Sciatic nerve (tissue), 2 donors: Measurements from ENCODE around the gene ARF1. TPM values are rescaled to one million over a fixed set of nuclear protein-coding genes. Genes with fewer than 3 reads are reported as not detected.

Experiments used
- ATAC-seq: fragments of 200-7000 bp; cut with Tn5 transposase; one replicate; pipeline ENCODE4 v1.9.1; 2020; ENCODE audit warnings: mild to moderate bottlenecking, moderate library complexity
- DNase-seq: peaks from one replicate; pipeline ENCODE4 v3.0.0-alpha.2; 2020; ENCODE audit warnings: low spot score
- intact Hi-C: fragments of 100-400 bp; cut with DNase I; formaldehyde crosslinking; loops from one replicate; pipeline ENCODE4 v1.14.2; 2022
- total RNA-seq: library from RNA; stranded (reverse); fragmentation: NEBNext Ultra II Directional; extraction: Animal tissue kit (Norgen Biotek cat#: 25700); gene quantifications from one replicate; pipeline ENCODE4 v1.2.1, GENCODE V29; 2021
- donor health status: DM: no; HTN: no; CAD: no.
- donor health status: DM: no; HTN: no; CAD: no.

The ARF1 gene
- total RNA-seq, 1 donor from 2014 or later = 251 TPM

DNA sequence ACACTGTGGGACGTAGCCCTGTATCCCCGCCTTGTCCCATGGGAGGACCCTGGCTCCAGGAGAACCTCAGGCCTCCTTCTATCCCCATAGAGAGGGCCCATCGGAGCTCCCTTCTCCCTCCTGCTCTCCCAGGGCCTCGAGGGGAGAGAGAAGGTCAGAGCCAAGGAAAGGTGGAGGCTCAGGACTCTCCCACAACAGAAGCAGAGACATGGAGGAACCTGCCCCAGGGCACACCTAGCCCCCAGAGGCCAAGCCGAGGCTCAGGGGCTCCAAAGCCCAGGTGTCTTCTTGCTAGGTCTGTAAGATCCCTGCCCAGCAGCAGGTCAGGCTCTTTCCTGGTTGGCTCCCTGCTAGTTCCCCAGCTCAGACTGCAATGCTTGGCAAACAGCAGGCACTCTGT lies 34.4 kb upstream of the ARF1 start:
- intact Hi-C loops = no loop called here
- DNase-seq = no peak
- no peak for ATAC-seq

DNA sequence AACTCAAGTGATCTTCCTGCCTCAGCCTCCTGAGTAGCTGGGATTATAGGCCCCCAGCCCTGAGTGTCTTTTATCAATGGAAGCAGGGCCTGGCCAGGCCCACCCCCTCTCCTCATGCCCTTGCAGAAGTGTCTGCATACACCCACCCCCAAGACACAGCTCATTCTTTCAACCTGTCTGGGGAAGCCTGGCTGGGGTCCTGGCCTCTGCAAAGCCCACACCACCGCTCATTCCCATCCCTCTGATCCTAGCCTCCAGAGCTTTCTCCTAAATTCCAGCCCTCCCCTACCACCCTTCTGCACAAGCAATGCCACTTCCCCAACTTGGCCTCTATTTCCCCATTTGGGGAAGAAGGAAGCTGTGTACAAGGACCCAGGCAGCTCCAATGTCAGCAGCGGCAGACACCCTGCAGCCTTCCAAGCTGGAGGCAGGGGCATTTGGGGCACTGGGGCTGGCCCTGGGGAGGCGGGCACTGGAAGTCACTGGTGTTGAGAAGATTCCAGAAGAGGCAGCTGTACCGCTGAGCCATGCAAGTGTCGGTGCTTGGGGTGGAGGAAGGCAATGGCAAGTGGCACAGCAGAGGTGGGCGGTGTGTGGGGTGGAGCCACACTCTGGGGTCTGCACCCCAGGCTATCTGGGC lies 33.7 kb upstream of the ARF1 start:
- ATAC-seq (no peak), DNase-seq (no peak)
- intact Hi-C loops = no loop called here

DNA sequence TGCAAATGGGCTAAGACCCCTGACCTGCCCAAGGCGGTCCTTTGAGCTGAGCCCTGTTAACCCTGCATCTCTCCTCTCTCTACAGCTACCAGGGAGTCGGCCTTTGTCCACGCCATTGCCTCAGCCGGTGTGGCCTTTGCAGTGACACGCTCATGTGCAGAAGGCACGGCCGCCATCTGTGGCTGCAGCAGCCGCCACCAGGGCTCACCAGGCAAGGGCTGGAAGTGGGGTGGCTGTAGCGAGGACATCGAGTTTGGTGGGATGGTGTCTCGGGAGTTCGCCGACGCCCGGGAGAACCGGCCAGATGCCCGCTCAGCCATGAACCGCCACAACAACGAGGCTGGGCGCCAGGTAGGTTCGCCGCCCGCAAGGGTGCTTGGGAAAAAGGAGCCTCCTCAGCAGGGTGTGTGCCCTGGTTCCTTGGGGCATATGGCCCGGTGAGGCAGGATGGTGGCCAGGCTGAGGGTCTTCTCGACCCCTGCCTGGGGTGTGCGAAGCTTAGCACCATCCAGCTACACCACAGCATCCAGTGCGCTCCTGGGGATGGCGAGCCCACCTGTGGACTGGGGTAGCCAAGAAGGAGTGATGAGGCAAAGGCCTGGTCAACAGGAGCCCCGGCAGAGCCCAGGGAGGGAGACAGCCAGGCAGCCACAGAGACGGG lies 31.8 kb upstream of the ARF1 start:
- DNase-seq (no peak), ATAC-seq (no peak)
- intact Hi-C loops = no loop called here

DNA sequence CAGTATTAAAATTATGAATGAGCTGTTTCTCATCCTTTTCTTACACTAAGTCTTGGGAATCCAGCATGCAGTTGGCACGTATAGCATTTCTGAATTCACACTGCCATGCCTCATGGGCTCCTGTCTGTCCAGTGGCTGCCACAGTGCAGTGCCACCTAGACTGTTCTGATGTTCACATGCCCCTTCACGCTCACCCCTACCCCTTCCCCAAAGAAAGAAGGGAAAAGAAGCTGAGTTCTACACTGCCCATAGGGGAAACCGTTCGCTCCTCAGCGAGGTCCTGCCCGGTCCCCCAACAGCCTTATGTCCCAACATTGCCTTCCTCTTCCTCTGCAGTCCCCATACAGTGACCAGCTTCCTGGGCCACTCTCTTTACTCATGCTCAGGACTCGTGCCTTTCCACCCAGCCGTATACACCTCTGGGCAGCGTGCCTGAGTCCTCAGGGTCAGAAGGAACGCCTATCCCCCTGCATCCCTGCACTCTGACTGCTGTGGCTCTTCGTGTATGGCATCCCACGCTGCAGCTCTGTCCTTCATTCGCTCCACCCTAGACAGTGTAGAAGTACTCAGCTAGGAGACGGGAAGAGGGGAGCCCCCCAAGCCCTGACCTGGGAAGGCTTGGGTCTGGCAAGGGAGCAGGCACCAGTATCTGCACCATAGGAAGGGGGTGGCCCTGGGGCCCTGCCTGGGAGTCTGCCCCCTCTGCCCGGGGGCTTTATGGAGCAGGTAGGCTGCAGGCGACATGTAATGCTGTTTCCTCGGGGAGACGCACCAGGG lies 24.1 kb upstream of the ARF1 start:
- ATAC-seq = no peak
- intact Hi-C loops = no loop called here
- DNase-seq = peak; percentile 44

DNA sequence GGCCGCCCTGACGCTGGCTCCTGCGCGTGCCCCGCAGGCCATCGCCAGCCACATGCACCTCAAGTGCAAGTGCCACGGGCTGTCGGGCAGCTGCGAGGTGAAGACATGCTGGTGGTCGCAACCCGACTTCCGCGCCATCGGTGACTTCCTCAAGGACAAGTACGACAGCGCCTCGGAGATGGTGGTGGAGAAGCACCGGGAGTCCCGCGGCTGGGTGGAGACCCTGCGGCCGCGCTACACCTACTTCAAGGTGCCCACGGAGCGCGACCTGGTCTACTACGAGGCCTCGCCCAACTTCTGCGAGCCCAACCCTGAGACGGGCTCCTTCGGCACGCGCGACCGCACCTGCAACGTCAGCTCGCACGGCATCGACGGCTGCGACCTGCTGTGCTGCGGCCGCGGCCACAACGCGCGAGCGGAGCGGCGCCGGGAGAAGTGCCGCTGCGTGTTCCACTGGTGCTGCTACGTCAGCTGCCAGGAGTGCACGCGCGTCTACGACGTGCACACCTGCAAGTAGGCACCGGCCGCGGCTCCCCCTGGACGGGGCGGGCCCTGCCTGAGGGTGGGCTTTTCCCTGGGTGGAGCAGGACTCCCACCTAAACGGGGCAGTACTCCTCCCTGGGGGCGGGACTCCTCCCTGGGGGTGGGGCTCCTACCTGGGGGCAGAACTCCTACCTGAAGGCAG lies 23.4 kb upstream of the ARF1 start:
- intact Hi-C loops = no loop called here
- ATAC-seq (no peak), DNase-seq (peak; percentile 59)

DNA sequence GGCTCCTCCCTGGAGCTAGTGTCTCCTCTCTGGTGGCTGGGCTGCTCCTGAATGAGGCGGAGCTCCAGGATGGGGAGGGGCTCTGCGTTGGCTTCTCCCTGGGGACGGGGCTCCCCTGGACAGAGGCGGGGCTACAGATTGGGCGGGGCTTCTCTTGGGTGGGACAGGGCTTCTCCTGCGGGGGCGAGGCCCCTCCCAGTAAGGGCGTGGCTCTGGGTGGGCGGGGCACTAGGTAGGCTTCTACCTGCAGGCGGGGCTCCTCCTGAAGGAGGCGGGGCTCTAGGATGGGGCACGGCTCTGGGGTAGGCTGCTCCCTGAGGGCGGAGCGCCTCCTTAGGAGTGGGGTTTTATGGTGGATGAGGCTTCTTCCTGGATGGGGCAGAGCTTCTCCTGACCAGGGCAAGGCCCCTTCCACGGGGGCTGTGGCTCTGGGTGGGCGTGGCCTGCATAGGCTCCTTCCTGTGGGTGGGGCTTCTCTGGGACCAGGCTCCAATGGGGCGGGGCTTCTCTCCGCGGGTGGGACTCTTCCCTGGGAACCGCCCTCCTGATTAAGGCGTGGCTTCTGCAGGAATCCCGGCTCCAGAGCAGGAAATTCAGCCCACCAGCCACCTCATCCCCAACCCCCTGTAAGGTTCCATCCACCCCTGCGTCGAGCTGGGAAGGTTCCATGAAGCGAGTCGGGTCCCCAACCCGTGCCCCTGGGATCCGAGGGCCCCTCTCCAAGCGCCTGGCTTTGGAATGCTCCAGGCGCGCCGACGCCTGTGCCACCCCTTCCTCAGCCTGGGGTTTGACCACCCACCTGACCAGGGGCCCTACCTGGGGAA lies 22.7 kb upstream of the ARF1 start:
- DNase-seq (peak; percentile 61), ATAC-seq (peak; percentile 16)
- intact Hi-C loops = no loop called here

DNA sequence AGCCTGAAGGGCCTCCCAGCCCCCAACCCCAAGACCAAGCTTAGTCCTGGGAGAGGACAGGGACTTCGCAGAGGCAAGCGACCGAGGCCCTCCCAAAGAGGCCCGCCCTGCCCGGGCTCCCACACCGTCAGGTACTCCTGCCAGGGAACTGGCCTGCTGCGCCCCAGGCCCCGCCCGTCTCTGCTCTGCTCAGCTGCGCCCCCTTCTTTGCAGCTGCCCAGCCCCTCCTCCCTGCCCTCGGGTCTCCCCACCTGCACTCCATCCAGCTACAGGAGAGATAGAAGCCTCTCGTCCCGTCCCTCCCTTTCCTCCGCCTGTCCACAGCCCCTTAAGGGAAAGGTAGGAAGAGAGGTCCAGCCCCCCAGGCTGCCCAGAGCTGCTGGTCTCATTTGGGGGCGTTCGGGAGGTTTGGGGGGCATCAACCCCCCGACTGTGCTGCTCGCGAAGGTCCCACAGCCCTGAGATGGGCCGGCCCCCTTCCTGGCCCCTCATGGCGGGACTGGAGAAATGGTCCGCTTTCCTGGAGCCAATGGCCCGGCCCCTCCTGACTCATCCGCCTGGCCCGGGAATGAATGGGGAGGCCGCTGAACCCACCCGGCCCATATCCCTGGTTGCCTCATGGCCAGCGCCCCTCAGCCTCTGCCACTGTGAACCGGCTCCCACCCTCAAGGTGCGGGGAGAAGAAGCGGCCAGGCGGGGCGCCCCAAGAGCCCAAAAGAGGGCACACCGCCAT lies 21.9 kb upstream of the ARF1 start:
- no peak for ATAC-seq
- peak; percentile 50 for DNase-seq
- intact Hi-C loops = no loop called here

DNA sequence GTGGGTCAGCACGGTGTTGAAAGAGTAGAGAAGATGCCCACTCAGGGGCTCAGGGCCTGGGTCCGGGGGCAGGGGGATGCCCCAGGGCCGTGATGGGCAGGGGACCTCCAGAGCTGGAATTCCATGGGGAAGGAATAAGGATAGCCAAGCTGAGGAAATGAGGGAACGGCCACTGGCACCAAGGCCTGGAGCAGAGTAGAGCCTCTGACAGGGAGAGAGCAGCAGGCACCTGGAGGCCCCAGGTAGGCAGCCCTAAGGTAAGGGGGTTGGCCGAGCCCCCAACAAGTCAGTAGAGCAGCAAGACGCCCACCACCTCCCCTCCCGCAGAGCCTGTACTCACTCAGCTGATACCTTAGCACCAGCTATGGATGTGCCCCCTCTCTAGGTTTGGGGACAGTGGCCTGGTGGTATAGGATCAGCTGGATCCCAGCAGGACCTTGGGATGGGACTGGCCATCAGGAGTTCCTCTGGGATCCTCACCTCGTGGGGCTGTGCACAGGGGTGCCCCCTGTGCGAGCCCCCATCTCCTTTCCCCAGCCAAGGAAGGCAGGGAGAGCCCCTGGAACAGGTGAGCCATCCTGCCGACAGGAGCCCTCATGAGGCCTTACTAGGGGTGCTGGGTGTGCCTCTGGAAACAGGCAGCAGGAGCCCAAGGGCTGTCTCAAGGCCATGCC lies 21.0 kb upstream of the ARF1 start:
- no peak for ATAC-seq

DNA sequence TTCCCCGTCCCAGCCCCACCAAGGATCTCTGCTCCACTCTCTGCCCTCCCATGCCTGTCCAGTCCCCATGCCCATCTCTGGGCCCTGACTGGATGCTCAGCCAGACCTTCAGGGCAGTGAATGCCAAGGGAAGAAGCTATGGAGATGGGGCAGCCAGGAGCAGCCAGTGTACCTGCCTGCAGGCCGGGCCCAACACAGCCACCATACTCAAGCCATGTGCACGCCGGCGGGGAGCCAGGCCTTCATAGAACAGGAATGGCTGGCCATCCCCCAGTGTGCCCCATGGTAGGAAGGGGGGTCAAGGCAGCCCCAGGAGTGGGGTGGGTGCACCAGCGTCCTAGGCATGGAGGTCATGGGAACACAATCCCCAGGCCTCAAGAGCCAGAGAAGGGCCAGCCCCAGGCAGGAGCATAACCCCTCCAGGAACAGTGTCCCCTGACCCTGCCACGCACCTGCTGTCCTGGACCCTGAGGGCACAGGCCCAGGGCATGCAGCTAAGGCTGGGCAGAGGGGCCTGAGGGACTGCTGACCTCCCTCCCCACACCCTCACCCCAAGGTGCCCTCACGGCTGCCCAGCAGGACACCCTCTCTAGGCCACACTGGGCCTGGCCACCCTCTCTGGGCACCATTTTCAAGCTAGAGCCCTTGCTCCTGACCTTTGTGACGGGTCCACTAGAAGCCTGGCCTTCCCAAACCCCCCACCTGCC lies 20.3 kb upstream of the ARF1 start:
- intact Hi-C loops = no loop called here
- DNase-seq (no peak), ATAC-seq (no peak)

More for the DNA sequence above, 21.0 kb upstream of the ARF1 start:
- DNase-seq = no peak
- intact Hi-C loops = no loop called here

DNA sequence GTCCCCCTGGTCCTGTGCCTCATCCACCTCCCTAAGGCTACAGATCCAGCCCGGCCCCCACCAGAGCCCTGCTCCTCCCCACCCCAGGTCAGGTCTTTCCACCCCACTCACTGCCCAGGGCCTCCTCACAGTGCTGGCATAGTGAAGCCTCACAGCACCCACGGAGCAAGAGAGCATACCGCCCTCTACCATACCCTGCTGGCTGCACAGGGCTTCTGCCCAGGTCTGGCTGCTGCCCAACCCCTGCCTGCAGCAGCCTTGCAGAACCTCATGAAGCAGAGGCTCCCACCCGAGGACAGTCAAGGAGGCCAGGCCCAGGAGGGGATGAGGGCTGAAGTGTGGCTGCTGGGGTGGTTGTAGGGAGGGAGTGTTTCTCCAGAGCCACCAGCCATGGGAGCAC lies 19.7 kb upstream of the ARF1 start:
- no peak for DNase-seq
- ATAC-seq = no peak
- intact Hi-C loops = no loop called here

DNA sequence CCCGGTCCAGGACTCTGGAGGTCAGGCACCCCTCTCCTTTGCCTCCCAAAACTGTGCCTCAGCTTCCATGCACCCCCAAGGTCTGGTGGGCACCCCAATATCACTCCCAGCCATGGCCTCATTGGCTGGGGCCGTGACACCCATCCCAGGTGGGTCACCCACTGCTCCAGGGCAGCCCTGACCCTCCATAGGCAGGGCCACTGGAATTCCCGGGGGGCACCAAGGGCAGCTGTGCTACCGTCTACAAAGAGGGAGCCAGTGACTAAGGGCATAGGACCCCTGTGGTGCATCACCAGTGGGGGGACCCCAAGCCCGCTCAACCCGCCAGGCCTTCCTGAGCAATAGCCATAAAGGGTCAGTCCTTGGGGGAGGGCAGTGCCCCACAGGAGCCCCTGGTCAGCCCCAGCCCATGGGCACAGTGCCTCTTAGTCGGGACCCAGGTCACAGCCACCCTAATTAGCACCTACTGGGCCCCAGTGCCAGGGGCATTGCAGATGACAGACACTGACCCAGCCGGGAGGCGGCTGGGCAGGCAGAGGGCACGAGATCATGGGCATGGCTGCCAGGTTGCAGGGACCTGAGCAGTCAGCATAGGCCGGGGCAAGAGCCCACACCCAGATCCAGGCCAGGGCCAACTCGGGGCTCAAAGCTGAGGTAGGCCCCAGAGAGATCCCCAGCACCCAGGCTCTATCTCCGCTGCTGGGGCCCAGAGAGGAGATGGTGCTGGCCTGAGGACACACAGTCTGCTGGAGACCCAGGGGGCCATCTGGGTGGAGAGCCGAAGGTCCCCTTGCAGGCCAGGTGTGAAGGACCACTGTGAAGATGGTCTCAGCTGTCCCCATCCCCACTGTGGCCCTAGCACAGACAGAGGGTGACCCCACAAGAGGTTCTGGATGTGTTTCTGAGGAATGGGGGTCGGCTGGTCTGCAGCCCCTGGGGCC lies 19.0 kb upstream of the ARF1 start:
- DNase-seq (no peak), ATAC-seq (no peak)
- intact Hi-C loops = no loop called here

DNA sequence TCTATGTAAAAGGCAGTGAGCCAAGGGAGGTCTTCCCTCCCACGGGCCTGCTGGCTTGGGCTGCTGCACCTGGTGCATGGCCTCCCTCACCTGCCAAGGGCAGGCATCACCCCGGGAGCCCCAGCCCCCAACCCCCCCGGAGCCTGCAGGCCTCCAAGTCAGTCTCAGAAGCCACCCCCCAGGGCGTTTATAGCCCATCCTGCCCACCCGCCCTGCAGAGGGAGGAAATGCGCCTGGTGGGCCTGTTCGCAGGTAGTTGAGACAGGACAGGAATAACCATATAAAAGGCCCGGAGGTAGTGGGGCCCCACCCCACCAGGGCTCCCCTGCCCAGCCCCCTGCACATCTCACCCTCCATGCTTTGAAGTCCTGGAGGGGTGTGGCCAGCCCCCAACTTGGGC lies 18.2 kb upstream of the ARF1 start:
- DNase-seq (no peak), ATAC-seq (no peak)
- intact Hi-C loops = no loop called here

DNA sequence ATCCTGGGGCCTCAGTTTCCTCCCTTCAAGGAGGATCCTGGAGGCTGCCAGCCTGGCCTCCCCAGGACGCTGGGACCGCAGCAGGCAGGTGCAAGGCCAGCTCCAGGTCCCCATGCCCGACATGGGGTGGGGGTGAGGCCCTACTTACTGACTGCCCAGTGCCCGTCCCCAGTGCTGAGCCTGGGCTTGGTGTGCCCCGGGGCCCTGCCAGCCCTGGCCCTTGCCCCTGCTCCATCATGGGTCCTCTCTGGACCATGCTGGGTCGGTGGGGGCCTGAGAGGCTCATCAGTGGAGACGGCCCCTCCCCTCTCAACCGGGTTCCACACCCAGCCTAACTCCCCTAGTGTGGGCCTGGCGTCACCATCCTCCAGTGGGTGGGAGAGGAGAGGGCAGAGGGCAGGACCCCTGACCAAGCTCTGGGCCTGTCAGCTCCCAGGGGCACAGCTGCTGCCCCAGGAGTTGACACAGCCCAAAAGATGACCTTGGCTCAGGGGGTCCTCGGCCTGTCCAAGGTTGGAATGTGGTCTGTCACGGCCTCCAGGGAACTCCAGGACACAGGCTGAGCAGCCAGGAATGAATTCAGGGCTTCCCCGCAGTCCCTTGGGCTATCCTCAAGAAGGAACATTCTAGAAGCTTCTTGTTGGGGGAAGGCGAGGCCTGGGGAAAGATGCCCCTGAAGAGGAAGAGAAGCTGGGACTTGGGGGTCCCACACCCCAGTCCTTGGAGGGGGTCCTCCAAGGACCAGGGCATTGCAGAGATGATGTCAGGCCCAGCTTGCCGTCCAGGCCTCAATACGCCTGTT lies 17.6 kb upstream of the ARF1 start:
- no peak for DNase-seq
- ATAC-seq = no peak
- intact Hi-C loops = no loop called here

DNA sequence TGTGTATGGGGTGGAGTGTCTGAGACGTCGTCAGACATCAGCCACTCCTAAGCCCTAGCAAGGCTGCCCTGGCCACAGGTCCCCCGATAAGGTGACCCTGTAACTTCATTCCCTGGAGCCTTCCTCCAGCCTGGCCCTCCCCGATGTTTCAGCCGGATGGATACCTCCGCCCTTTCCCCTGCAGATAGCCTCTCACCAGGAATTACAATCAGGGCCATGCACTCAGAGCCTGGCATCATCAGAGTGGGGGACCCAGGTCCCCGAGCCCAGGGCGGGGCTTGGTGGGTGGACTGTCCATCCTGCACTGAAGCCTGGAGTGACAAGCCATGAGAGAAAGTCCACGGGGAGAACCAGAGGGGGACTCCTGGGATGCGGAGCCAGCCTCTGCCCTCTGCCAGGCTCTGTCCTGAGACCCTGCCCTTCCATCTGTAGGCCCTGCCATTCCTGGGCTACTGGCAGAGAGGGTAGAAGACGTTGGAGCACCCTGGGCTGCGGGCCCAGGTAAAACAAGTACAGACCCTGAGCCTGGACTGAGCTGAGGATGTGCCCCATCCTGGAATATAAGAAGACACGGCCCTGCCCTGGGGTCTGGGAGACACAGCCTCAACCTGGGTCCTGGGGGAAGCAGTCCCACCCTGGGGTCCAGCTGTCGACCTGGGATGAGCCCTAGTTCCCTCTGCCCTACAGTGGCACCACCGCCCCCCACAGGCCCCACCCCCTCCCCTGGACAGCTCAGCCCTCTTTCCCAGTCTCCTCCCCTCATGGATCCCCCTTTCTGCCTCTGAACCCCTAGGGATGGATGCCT lies 16.8 kb upstream of the ARF1 start:
- intact Hi-C loops = no loop called here
- DNase-seq = no peak
- ATAC-seq = no peak

DNA sequence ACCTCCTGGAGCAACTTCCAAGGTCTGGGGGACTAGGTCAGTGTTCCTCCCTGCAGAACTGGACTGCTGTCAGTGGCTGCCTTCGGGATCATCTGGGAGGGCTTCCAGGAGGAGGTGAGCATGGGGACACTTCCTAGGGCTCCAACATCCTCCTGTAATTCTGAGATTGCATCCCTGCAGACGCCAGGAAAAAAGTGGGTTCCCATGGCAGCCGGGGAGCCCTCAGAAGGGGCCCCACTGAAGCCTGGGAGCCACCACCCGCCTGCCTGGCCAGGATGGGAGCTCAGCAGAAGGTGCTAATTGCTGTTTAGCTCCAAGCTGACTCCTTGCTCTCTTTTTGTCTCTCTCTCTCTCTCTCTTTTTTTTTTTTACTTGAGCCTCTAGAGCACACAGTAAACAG lies 16.1 kb upstream of the ARF1 start:
- DNase-seq (no peak), ATAC-seq (no peak)
- intact Hi-C loops = no loop called here
